ENCODE data around the gene ZNF316.

Gene ZNF316

DNA sequence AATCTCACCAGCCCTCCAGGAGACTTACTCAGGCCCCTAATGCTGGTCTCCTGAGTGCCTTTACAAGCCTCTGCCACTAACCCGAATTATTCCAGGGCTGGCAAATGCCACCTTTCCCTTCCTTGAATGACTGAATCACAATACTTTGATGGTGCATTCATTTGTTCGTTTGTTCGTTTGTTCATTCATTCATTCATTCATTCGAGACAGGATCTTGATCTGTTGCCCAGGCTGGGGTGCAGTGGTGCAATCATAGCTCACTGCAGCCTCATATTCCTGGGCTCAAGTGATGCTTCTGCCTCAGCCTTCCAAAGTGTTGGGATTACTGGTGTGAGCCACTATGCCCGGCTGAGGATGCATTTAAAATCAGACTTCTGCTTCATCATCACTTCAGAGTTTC, 63.7 kb downstream of the ZNF316 start:
- no peak for DNase-seq

- no peak for DNase-seq
These were observed 64.7 kb downstream of the ZNF316 start for GRCh38 chr7:6701860-6702259.
